ENCODE results near the gene ANK2. TPM values are rescaled to one million over a fixed set of nuclear protein-coding genes. Genes with fewer than 3 reads are reported as not detected.
A peak's percentile ranks its signal among the peaks of the same experiment; 100 is the strongest.

Gene ANK2
- total RNA-seq, 1 donor from 2014 or later: 14.0 TPM

DNA sequence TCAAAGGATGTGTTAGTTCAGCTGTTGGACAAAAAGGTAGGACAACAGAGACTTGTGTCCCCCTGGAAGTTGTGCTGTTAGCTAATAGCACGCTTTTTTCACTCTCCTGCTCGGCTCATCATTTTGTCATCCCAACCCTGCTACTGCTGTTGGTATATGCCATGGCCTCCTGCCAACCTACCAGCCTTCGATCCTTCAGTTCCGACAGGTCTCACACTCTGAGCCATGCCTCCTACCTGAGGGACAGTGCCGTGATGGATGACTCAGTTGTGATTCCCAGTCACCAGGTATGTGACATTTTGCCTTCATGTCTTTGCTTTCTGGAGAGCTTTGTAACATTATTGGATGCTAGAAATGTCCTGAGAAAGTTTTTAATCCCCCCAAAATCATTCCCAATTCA is 268.1 kb downstream of the ANK2 start:
- DNase-seq (no peak), ATAC-seq (no peak)
- H3K4me1 ChIP-seq: no peaks in the 10 kb centered on the region
- H3K9me3 ChIP-seq: no peaks in the 10 kb centered on the region
- no peaks in the 10 kb centered on the region for H3K27me3 ChIP-seq (ENCODE audit: low read depth)
- H3K36me3 ChIP-seq: no peaks in the 10 kb centered on the region
- intact Hi-C loops (cut with DNase I): no loop called here
- H3K4me3 ChIP-seq: no peak overlapping the region
- no peak overlapping the region for H3K27ac ChIP-seq
- no peak for TF ChIP-seq CTCF (IDR thresholded peaks at IDR 0.05)

- Histone ChIP-seq H3K27me3 (ENCODE audit: low read depth) (no peaks in the 10 kb centered on the region), H3K36me3 (no peaks in the 10 kb centered on the region), H3K4me3 (no peak overlapping the region), H3K4me1 (no peaks in the 10 kb centered on the region), H3K27ac (no peak overlapping the region), H3K9me3 (no peaks in the 10 kb centered on the region)
- DNase-seq (no peak), ATAC-seq (no peak)
- TF ChIP-seq CTCF (IDR thresholded peaks at IDR 0.05): no peak
- intact Hi-C loops (cut with DNase I): no loop called here
These were observed 273.3 kb downstream of the ANK2 start for GRCh38 chr4:113322736-113323135.

- ATAC-seq: no peak
These were observed 276.6 kb downstream of the ANK2 start for GRCh38 chr4:113325876-113326615.

DNA sequence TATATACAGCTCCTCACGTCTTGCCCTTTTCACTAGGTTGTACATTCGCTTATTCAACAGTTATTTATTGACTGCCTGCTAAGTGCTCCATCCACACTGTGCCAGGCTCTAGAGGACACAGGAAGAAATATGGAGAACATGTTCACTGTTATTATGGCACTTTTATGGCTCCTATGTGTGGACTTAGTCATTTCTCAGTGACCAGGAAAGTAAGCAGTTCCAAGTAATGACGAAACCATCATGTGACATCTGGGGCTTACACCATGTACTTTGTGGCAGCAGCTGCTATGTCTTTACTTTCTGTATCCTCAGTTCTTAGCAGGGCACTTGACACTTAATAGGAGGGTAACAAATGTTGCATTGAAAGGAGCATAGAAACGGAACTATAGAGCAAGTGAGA is 278.0 kb downstream of the ANK2 start:
- H3K4me3 ChIP-seq: no peak overlapping the region
- no peaks in the 10 kb centered on the region for H3K27me3 ChIP-seq (ENCODE audit: low read depth)
- DNase-seq (no peak), ATAC-seq (peak; percentile 16 to 37)
- TF ChIP-seq CTCF (IDR thresholded peaks at IDR 0.05): no peak
- H3K4me1 ChIP-seq: no peaks in the 10 kb centered on the region
- no peaks in the 10 kb centered on the region for H3K9me3 ChIP-seq
- no peak overlapping the region for H3K27ac ChIP-seq
- intact Hi-C loops (cut with DNase I): no loop called here
- H3K36me3 ChIP-seq: no peaks in the 10 kb centered on the region

More at GRCh38 chr4:113325876-113326615, 276.6 kb downstream of the ANK2 start:
- Histone ChIP-seq H3K9me3 (no peaks in the 10 kb centered on the region), H3K4me3 (no peak overlapping the region), H3K36me3 (no peaks in the 10 kb centered on the region), H3K27me3 (ENCODE audit: low read depth) (no peaks in the 10 kb centered on the region), H3K4me1 (no peaks in the 10 kb centered on the region), H3K27ac (no peak overlapping the region)
- intact Hi-C loops (cut with DNase I): no loop called here
- DNase-seq: no peak
- TF ChIP-seq CTCF (IDR thresholded peaks at IDR 0.05): no peak

GRCh38 chr4:113328514-113328913 is 279.1 kb downstream of the ANK2 start:
- Histone ChIP-seq H3K4me1 (no peaks in the 10 kb centered on the region), H3K4me3 (no peak overlapping the region), H3K27ac (no peak overlapping the region), H3K27me3 (ENCODE audit: low read depth) (no peaks in the 10 kb centered on the region), H3K36me3 (no peaks in the 10 kb centered on the region), H3K9me3 (no peaks in the 10 kb centered on the region)
- ATAC-seq: no peak
- peak; percentile 33 for TF ChIP-seq CTCF (IDR thresholded peaks at IDR 0.05)
- no peak for DNase-seq
- intact Hi-C loops (cut with DNase I): no loop called here
